GM12874 (cell line): ENCODE measurements around the gene ATP6V0E1.

Experiments used
- CTCF ChIP-seq: IDR thresholded peaks from 2 replicates; pipeline ENCODE4 v1.5.1; 2011; ENCODE audit warnings: low read depth, mild to moderate bottlenecking, control low read depth, low read length, moderate library complexity; ENCODE audit not compliant: insufficient read depth

Gene ATP6V0E1

DNA sequence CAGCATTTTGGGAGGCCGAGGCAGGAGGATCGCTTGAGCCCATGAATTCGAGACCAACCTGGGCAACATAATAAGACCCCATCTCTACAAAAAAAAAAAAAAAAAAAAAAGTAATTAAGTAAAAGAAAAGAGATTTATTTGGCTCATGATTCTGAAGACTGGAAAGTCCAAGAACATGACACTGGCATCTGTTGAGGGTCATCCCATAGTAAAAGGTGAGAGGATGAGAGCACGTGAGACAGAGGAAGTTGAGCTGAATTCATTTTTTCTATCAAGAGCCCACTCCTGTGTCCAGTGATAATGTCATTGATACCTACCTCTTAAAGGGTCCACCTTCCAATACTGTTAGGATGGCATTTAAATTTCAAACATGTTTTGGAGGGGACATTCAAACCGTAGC is 92.4 kb downstream of the ATP6V0E1 start:
- TF ChIP-seq CTCF: no peak

DNA sequence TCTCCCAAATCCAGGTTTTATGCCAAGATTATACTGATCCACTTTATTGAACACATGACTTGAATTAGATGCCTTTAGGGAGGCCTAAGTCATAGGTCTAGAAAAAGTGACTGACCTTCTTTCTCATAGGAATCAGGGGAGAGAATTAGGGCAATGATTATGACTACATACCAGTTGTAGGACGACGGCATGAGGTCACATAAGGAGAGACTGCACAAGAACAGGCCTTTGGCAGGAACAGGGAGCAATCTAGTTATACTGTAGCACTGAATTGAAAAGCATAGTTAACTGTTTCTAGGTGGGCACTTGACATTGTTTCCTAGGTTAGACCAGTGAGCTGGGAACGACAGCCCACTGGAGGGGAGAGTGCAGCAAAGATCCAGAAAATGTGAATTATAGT is 95.3 kb downstream of the ATP6V0E1 start:
- TF ChIP-seq CTCF: no peak
